Suppressor macrophage treated with lipopolysaccharide for 1 hour (primary cell): ENCODE results near the gene PRKCI.
"Not testable (repeated sequence)": the region's sequence is repeated elsewhere in the genome, so short reads cannot be mapped to it uniquely, and the experiment has no call there.

Experiments used
- DNase-seq, 3 donors: peaks; one replicate each; pipeline ENCODE4 v3.0.0-alpha.2; 2020 to 2022

Gene PRKCI

DNA sequence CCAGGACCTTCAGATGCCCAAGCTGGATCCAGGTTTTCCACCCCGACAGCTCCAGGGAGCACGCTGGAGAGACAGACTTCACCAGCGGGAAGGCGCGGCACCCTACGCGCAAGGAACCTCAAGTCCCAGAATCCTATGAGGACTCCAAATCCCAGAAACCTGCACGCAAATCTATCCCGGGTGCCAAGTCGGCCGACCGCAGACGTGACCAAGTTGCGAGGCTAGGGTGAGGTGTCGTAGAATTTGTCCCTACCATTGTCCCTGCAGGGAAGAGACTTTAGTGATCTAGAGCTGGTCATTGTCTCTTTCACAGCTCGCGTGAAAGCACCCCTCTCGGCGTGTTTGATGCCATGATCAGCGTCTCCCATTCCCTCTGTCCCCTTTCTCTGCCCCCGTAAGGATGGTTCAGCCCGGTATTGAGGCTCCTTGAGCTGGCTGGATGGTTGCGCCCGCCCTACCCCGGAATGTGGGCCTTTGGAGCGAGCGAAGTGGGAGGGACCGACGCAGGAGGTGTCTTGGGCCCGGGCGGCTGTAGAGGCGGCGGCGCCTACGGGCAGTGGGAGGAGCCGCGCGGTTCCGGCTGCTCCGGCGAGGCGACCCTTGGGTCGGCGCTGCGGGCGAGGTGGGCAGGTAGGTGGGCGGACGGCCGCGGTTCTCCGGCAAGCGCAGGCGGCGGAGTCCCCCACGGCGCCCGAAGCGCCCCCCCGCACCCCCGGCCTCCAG lies at the start of gene PRKCI:
TSS of gene PRKCI (plus strand) at position 501 of the 723 bp plus-strand sequence. CDS start 246 bp downstream, outside the sequence.
- DNase-seq, result peak; percentile 96 to 97 (median 97)

DNA sequence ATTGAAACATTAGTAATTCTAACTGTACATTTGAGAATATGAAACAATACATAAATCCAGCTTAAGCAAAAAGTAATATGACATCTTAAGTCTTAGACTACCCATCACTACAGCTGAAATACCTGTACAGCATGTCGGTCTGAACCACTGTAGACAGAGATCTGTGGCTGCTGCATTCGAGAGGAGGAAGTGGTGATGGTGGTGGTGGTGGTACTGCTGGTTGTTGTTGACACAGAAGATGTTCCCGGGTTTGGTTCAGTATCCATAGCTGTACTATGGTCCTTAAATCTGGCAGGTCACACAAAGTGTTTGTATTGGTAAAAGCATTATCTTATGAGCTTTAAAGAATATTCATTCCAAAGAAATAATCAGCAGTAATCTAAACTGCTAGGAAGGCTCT lies 43.6 kb upstream of the PRKCI start:
- no peak for DNase-seq

DNA sequence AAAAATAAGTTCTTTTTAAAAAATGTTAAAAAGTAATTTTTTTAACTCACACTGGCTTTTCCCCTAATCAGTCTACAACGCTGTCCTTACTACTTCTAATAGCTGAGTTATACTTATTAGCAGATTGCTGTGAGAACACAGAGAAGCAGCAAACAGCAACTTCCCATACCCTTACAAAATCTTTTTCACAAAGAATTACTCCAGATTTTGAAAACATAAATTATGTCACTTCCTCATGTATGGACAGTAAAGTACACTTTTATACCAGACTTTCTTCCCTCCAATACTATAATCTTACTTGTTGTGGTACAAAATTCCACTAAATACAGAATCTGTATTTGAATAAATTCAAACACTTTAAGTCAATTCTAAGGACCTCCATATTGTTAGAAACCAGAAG lies 42.8 kb upstream of the PRKCI start:
- DNase-seq, result peak; percentile 20 to 59 (median 51)

DNA sequence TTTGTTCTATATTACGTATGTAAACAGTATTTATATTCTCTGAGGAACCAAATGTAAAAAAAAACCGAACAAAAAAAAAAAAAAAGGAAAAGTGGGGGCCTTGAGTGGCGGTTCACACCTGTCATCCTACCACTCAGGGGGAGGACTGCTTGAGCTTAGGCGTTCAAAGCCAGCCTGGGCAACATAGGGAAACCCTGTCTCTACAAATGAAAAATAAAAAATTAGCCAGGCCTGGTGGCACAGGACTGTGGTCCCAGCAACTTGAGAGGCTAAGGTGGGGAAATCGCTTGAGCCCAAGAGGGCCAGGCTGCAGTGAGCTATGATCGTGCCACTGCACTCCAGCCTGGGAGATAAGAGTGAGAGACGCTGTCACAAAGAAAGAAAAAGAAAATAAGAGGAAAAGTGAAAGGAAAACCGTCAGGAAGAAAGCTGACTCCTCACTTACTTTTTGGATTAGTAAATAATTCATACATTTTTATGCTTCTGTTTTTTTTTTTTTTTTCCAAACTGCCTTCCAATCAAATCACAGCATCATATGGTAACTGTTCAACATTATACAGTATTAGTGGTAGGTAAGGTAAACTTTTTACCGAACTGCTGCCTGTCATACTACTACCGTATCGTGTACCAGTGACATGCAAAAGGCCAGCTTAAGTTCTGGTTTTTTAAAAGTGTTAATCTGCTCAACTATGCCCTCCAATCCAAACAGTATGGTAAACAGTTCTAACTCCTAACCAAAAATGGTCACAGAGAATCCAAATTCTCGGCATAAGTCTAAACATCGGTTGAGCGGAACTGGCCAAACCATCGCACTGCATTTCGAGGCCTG lies 41.9 kb upstream of the PRKCI start:
- peak; percentile 10 to 71 (median 40) for DNase-seq

DNA sequence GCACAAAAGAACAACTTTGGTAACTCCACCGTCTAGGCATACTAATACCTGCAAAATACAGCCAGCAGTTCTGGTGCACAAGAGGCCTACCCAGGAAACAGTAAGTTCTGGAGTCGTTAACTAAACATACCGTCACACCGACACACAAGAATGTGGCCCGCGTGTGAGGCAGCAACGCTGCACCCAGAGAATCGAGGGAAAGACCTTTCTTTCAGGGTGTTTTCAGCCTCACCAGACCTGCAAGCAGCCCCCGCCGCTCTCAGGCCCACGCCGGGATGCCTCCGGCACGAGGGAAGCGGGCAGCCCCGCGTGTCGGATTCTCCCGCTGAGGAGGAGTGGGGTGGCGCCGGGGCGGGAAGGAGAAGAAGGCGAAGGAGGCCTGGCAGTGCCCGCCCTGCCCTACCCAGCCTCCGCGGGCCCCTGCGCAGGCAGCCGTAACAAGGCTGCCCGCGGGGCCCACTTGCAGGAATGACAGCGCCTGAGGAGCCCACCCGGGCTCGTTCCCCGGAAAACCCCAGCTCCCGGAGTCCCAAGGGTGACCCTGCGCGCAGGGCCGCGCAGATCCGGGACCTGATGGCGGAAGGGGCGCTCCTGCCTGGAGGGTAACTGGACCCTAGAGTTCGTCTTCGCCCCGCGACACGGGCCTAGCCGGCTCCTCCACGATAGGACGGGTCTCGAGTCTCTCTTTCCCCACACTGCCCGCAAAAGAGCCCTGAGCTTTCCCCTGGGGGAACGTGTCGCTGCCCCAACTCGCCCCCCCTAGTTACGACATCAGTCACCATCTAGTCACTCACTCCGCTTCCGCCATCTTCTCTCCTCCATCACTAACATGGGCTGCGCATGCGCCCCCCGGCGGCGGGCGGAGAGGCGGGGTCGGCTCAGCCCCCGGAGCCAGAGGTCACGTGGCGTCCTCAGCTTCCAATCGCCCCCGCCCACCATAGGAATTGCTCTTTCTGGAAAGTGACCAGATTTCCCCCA lies 41.0 kb upstream of the PRKCI start, which contains the start of gene PHC3:
TSS of gene PHC3 (minus strand) at position 826 of the 978 bp plus-strand sequence. CDS start at position 808, 18 bp downstream.
- DNase-seq, result peak; percentile 95 to 98 (median 97)

DNA sequence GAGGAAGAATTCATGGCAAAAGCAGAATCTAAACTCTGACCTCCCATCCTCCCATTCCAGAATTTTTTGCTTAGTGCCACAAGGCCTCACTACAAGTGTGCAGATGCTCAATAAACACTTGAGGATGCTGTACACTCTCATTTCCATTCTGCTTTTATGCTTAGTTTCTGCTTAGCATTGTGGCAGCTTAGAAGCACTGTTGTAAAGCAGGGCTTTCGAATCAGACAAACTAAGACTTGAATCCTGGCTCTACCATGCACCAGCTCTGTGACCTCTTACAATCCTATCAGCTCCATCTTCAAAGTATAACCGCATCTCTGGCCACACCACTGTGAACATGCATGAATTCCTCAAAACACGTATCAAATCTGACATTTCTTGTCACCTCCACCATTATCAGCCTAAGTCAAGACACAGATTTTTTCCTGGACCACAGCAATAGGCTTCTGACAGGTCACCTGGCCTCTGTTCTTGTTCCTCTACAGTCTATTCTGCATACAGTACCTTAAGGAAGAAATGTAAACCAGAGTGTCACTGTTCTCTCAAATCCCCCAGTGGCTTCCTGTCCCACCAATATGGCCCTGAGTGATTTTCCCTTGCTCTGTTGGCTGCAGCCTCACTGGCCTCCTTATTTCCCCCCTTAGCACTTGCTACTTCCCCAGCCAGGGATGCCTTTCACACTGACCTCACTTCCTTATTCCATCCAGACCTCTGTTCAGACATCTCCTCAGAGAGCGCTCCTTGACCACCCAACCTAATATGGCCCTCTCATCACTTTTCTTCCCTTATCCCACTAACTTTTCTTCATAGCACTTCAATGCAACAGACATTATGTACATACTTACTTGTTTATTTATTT lies 32.6 kb upstream of the PRKCI start:
- peak in 1 of 3 donors; percentile 30 for DNase-seq

DNA sequence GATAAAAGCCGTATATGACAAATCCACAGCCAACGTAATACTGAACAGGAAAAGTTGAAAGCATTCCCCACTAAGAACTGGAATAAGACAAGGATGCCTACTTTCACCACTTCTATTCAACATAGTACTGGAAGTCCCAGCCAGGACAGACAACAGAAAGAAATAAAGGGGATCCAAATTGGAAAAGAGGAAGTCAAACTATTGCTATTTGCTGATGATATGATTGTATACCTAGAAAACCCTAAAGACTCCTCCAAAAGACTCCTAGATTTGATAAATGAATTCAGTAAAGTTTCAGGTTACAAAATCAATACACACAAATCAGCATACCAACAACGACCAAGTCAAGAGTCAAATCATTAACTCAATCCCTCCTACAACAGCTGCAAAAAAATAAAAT lies 26.5 kb upstream of the PRKCI start:
- not testable (repeated sequence) for DNase-seq

DNA sequence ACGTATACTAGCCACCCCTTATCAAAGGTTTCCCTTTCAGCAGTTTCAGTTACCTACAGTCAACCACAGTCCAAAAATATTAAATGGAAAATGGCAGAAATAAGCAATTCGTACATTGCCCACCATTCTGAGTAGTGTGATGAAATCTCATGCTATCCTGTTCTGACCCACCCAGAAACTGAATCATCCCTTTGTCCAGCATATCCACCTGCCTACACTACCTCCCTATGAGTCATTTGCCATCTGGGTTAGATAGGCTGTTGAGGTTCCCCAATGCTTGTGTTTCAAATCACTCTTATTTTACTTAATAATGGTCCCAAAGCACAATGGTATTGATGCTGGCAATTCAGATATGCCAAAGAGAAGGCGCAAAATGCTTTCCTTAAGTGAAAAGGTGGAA lies 25.4 kb upstream of the PRKCI start:
- DNase-seq, result no peak

DNA sequence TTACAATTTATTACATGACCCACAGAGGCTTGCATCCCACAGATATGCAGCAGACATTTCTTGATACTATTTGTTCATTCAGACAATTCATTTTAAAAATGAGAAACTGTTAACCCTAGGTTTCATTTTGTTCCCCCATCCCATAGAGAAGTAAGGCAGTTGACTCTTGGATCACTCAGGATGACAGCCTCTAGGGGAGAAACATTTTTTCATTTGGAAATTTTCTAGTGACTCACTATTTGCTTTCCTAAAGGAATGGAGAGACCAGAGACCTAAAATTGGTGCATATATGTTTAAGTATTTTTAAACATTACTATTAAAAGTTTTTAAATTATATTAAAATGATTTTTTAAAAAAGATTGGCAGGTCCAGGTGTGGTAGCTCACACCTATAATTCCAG lies 21.2 kb upstream of the PRKCI start:
- DNase-seq, result peak; percentile 38 to 70 (median 53)

DNA sequence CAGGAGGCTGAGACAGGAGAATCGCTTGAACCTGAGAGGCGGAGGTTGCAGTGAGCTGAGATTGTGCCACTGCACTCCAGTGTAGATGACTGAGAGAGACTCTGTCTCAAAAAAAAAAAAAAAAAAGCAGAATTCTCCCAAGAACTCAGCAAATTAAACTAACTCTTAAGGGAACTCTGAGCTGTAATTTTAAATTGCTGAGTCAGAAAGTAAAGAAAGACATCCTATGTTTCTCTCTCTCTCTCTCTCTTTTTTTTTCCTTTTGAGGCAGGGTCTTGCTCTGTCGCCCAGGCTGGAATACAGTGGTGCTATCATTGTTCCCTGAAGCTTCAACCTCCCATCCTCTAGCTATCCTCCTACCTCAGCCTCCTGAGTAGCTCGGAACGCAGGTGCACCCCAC lies 20.7 kb upstream of the PRKCI start:
- DNase-seq, result no peak

DNA sequence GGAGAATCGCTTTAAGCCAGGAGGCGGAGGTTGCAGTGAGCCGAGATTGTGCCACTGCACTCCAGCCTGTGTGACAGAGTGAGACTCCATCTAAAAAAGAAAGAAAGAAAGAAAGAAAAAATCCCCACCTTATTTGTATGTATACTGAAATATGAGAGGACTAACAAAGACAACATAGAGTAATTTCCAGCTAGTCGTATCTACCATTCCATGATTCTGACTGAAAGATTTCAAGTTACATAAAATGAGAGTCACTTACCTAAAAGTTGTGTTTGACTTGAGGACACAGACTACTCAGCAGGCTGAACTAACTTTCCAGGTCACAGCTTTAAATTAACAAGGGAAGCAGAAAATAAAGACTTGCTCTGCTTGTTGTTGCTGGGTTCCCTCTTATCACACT lies 18.8 kb upstream of the PRKCI start:
- no peak for DNase-seq

DNA sequence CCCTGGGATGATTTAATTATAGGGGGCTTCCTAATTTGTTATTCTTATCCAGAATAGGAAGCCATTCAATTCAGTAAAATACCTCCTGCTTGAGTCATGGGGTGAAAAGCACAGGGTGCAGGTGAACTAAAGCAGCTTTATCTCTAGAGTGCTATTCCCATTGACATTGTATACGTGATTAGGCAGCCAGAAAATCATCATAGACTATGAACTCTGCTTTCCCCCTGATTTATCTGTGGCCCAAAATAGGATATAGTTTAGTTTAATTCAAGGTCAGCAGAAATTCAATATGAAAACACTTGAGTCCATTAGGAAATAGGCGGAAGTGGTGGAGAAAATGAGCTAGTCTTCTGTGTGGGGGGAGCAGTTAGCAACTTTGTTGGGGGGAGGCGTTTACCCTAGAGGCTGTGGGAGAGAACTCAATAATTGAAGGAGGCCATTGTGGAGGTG lies 18.2 kb upstream of the PRKCI start:
- DNase-seq, result no peak

DNA sequence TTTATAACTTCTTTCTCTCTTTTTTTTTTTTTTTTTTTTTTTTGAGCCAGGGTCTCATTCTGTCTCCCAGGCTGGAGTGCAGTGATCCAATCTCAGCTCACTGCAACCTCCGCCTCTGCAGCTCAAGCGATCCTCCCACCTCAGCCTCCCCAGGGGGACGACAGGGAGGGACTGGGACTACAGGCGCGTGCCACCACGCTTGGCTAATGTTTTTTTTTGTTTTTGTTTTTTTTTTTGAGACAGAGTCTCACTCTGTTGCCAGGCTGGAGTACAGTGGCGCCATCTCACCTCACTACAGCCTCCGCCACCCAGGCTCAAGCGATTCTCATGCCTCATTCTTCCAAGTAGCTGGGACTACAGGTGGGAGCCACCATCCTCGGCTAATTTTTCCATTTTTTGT lies 17.7 kb upstream of the PRKCI start:
- DNase-seq, result no peak

DNA sequence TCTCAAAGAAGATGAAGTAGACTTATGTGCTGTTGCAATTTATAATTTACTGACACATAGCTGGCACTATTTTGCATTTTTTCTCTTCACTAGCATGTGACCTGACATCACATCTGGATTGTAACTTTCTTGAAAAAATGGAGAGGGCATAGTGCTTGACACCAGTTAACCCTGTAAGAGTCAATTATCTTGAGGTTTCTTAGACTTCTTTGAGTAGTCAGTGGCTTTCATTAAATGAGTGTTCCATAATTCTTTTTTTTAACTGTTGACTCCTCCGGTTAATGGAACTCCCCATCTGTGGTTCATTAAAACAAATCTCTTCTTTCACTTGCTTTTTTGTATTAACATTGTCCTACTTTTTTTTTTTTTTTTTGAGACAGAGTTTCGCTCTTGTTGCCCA lies 16.9 kb upstream of the PRKCI start:
- DNase-seq, result peak in 1 of 3 donors; percentile 26

DNA sequence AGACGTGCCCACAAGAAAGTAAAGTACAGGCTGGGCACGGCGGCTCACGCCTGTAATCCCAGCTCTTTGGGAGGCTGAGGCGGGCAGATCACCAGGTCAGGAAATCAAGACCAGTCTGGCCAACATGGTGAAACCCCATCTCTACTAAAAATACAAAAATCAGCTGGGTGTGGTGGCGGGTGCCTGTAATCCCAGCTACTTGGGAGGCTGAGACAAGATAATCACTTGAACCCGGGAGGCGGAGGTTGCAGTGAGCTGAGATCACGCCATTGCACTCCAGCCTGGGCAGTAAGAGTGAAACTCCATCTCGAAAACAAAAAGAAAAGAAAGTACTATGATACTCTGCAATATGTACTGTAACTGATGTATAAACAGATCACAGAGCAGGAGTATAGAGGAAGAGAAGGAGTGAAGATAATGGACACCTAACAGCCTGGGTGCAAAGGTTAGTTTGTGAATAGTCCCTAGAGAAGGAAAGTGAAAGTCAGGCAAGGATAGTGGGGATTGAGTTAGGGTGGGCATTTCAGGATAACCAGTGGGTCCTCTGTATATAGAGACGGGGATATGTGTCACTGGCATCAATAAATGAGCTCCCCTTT lies 16.0 kb upstream of the PRKCI start:
- not testable (repeated sequence) for DNase-seq

DNA sequence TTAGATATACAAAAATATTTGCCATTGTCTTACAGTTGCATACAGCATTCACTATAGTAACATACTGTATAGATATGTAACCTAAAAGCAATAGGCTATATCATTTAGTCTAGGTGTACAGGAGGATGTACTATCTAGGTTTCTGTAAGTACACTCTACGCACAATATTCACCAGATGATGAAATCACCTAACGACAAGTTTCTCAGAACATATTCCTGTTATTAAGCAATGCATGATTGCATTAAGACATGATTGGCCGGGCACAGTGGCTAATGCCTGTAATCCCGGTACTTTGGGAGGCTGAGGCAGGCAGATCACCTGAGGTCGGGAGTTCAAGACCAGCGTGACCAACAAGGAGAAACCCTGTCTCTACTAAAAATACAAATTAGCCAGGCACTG lies 14.5 kb upstream of the PRKCI start:
- no peak for DNase-seq

DNA sequence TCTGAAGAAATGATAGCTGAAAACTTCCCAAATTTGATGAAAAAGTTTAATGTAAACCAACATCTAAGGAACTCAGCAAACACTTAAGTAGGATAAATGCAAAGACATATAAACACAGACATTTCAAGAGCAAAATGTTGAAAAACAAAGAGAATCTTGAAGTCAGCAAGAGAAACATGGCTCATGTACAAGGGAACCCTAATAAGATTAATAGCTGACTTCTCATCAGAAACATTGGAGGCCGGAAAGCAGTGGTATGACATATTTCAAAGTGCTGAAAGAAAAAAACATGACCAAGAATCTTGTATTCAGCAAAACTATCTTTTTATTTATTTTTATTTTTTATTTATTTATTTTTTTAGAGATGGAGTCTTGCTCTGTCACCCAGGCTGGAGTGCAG lies 10.6 kb upstream of the PRKCI start:
- no peak for DNase-seq

DNA sequence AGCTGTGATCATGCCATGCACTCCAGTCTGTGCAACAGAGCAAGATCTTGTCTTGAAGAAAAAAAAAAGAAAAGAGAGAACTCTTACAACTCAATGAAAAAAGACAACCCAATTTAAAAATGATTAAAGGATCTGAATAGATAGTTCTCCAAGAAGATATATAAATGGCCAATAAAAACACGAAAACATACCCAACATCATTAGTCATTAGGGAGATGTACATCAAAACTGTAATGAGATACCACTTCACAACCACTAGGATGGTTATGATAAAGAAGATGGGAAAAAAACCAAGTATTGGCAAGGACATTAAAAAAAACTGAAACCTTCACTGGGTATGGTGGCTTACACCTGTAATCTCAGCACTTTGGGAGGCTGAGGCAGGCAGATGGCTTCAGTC lies 2.4 kb upstream of the PRKCI start:
- DNase-seq, result no peak

DNA sequence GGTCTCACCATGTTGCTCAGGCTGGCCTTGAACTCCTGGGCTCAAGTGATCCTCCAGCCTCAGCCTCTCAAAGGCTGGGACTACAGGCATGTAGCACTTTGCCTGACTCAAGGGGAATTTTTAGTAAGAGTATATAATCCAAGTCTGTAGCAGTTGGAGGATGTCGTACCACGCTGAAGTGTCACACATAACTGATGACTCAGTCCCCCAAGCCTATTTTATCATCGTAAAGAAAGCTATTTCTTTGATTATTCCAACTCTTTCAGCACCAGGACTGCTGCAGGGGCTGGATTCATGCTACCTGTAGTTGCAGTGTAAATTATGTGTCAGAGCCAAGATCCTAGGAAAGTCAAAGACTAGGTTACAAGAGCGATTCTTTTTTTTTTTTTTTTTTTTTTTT lies 1.4 kb upstream of the PRKCI start:
- peak; percentile 18 to 56 (median 38) for DNase-seq

DNA sequence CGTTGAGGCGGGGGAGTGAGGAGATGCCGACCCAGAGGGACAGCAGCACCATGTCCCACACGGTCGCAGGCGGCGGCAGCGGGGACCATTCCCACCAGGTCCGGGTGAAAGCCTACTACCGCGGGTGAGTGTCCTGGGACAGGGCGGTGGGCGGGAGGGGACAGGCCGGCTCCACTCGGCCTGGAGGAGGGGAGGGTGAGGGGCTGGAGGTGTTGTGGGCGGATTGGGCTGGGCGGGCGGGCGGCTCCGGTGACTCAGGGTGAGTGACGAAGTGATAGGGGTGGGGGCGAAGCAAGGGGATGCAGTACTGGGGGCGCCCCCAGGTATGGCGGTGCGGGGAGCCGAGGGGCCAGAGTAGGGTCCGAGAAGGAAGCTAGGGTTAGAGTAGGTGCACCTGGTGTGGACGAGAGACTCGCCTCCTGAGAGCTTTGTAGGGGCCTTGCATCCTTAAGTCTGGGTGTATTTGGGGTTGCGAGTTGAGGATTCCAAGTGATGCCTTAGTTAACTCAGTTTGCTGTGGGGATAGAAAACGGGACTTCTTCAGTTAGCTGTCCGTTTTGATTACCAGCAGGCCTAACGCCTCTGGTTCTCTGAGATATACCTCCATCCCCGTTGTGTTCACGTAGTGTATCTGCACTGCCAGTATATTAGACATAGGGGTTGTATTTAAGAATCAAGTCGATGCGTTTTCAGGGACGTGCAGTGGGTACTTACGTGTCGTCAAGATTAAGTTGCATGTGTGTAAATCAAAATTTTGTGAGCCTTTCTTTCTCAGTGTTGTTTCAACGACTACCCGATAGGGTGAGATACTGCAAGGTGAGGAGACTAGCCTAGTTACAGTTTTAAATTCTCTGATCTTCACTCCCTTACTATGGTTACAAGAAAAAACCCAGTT lies 670 bp downstream of the PRKCI start:
- DNase-seq, result peak; percentile 28 to 55 (median 35)
